CD4-positive, alpha-beta T cell treated with Interleukin-17A for 4 hours (primary cell): ENCODE measurements around the gene CRKL.
A peak's percentile ranks its signal among the peaks of the same experiment; 100 is the strongest.

Experiments
- DNase-seq: peaks from one replicate; pipeline ENCODE4 v3.0.0-alpha.2; 2020; ENCODE audit warnings: mixed read lengths

The CRKL gene

GRCh38 chr22:20952544-20953341, 35.5 kb downstream of the CRKL start:
- DNase-seq: no peak

GRCh38 chr22:20953342-20953608, 36.1 kb downstream of the CRKL start:
- no peak for DNase-seq

- no peak for DNase-seq
These were observed 36.7 kb downstream of the CRKL start for GRCh38 chr22:20953668-20954500.

- DNase-seq: no peak
These were observed 38.3 kb downstream of the CRKL start for GRCh38 chr22:20955548-20955947.

GRCh38 chr22:20956258-20957101, 39.3 kb downstream of the CRKL start:
- no peak for DNase-seq

- no peak for DNase-seq
These were observed 40.0 kb downstream of the CRKL start for GRCh38 chr22:20957102-20957682.

GRCh38 chr22:20957683-20958431, 40.6 kb downstream of the CRKL start:
- DNase-seq: no peak

GRCh38 chr22:20959578-20960461, 42.6 kb downstream of the CRKL start:
- no peak for DNase-seq

- no peak for DNase-seq
These were observed 43.4 kb downstream of the CRKL start for GRCh38 chr22:20960609-20961008.

- DNase-seq: no peak
These were observed 45.3 kb downstream of the CRKL start for GRCh38 chr22:20962491-20962945.

GRCh38 chr22:20963201-20964052, 46.2 kb downstream of the CRKL start:
- DNase-seq: no peak

- DNase-seq: no peak
These were observed 47.0 kb downstream of the CRKL start for GRCh38 chr22:20964090-20964798.

GRCh38 chr22:20964799-20965103, 47.5 kb downstream of the CRKL start:
- no peak for DNase-seq

GRCh38 chr22:20965104-20965887, 48.1 kb downstream of the CRKL start:
- peak; percentile 47 for DNase-seq

- no peak for DNase-seq
These were observed 49.0 kb downstream of the CRKL start for GRCh38 chr22:20965888-20966855.

- no peak for DNase-seq
These were observed 49.9 kb downstream of the CRKL start, which contains the start of gene AIFM3 for GRCh38 chr22:20966883-20967696. Gene AIFM3 (plus strand): TSS chr22:20967255. CDS start chr22:20967945, 690 bp downstream.
